Glomerular visceral epithelial cell (primary cell): Measurements from ENCODE around the gene AJUBA.
"Not testable (repeated sequence)": the region's sequence is repeated elsewhere in the genome, so short reads cannot be mapped to it uniquely, and the experiment has no call there.

Experiments used
- DNase-seq: peaks from one replicate; pipeline ENCODE4 v3.0.0-alpha.2; 2016; ENCODE audit errors: extremely low spot score

AJUBA gene

GRCh38 chr14:23006544-23007419 is 24.4 kb upstream of the AJUBA start:
- DNase-seq = peak; percentile 98

- no peak for DNase-seq
Observed at GRCh38 chr14:23006188-23006534, 23.8 kb upstream of the AJUBA start.

GRCh38 chr14:23005451-23006187 is 23.3 kb upstream of the AJUBA start:
- DNase-seq = no peak

- not testable (repeated sequence) for DNase-seq
Observed at GRCh38 chr14:23004274-23004673, 21.9 kb upstream of the AJUBA start.

GRCh38 chr14:23002592-23002991 is 20.2 kb upstream of the AJUBA start:
- DNase-seq = no peak

GRCh38 chr14:23000860-23001259 is 18.5 kb upstream of the AJUBA start:
- no peak for DNase-seq

- no peak for DNase-seq
Observed at GRCh38 chr14:22998329-22999012, 16.1 kb upstream of the AJUBA start.

GRCh38 chr14:22997676-22998323 is 15.4 kb upstream of the AJUBA start:
- DNase-seq = no peak

- no peak for DNase-seq
Observed at GRCh38 chr14:22996768-22997654, 14.7 kb upstream of the AJUBA start.

GRCh38 chr14:22995889-22996625 is 13.7 kb upstream of the AJUBA start:
- no peak for DNase-seq

- DNase-seq = peak; percentile 56
Observed at GRCh38 chr14:22994762-22995275, 12.5 kb upstream of the AJUBA start.

- DNase-seq = no peak
Observed at GRCh38 chr14:22993517-22993916, 11.2 kb upstream of the AJUBA start.

GRCh38 chr14:22991852-22992251 is 9.5 kb upstream of the AJUBA start:
- DNase-seq = no peak

- DNase-seq = no peak
Observed at GRCh38 chr14:22987291-22987690, 4.9 kb upstream of the AJUBA start.

- DNase-seq = peak; percentile 84
Observed at GRCh38 chr14:22986508-22987054, 4.2 kb upstream of the AJUBA start.

GRCh38 chr14:22985894-22986507 is 3.6 kb upstream of the AJUBA start:
- no peak for DNase-seq

- no peak for DNase-seq
Observed at GRCh38 chr14:22984959-22985658, 2.8 kb upstream of the AJUBA start.

- DNase-seq = no peak
Observed at GRCh38 chr14:22981876-22982476, 375 bp downstream of the AJUBA start.
